HG03520 (cell line): Measurements from ENCODE around the gene RSPH6A.
"Not testable (repeated sequence)": the region's sequence is repeated elsewhere in the genome, so short reads cannot be mapped to it uniquely, and the experiment has no call there.

Source experiments
- ATAC-seq: cut with Tn5 transposase; IDR thresholded peaks from one replicate; pipeline ENCODE4 v1.9.1; 2021; ENCODE audit warnings: mild to moderate bottlenecking, moderate library complexity; ENCODE audit not compliant: unreplicated experiment

The RSPH6A gene

GRCh38 chr19:45766869-45767346 is 48.2 kb downstream of the RSPH6A start:
- no peak for ATAC-seq

- no peak for ATAC-seq
Measured at GRCh38 chr19:45766296-45766868, 48.7 kb downstream of the RSPH6A start.

GRCh38 chr19:45765702-45766295 is 49.3 kb downstream of the RSPH6A start:
- ATAC-seq, result no peak

GRCh38 chr19:45764945-45765701 is 50.0 kb downstream of the RSPH6A start:
- ATAC-seq, result no peak

- no peak for ATAC-seq
Measured at GRCh38 chr19:45764475-45764874, 50.6 kb downstream of the RSPH6A start.

GRCh38 chr19:45763691-45764294 is 51.3 kb downstream of the RSPH6A start:
- ATAC-seq, result no peak

GRCh38 chr19:45762870-45763631 is 52.1 kb downstream of the RSPH6A start:
- no peak for ATAC-seq

- ATAC-seq, result no peak
Measured at GRCh38 chr19:45761714-45762113, 53.4 kb downstream of the RSPH6A start.

GRCh38 chr19:45758921-45759320 is 56.2 kb downstream of the RSPH6A start:
- no peak for ATAC-seq

- ATAC-seq, result no peak
Measured at GRCh38 chr19:45757695-45758094, 57.4 kb downstream of the RSPH6A start.

- no peak for ATAC-seq
Measured at GRCh38 chr19:45754323-45754722, 60.8 kb downstream of the RSPH6A start.

GRCh38 chr19:45753548-45753947 is 61.6 kb downstream of the RSPH6A start:
- ATAC-seq, result no peak

- ATAC-seq, result no peak
Measured at GRCh38 chr19:45752639-45753038, 62.5 kb downstream of the RSPH6A start.

GRCh38 chr19:45751483-45751882 is 63.6 kb downstream of the RSPH6A start:
- not testable (repeated sequence) for ATAC-seq

- no peak for ATAC-seq
Measured at GRCh38 chr19:45747513-45747912, 67.6 kb downstream of the RSPH6A start.

GRCh38 chr19:45746866-45747265 is 68.2 kb downstream of the RSPH6A start:
- no peak for ATAC-seq
